NB4 (cell line): ENCODE measurements around the gene ZNF296.

Experiments
- MYC ChIP-seq: IDR thresholded peaks from 2 replicates; pipeline ENCODE4 v1.6.1; 2011; ENCODE audit warnings: low read depth, low read length
- POLR2A ChIP-seq: IDR thresholded peaks from 2 replicates; pipeline ENCODE4 v1.6.1; 2011; ENCODE audit warnings: mild to moderate bottlenecking; ENCODE audit not compliant: insufficient read length; ENCODE audit errors: extremely low read depth
- TF ChIP-seq, protein P1 (sequence below): IDR thresholded peaks from one replicate; pipeline ENCODE4 v1.5.1; 2012; ENCODE audit warnings: low read depth, low read length
- TF ChIP-seq, protein P2 (sequence below): IDR thresholded peaks from 2 replicates; pipeline ENCODE4 v1.6.1; 2011; ENCODE audit warnings: low read depth, low read length

DNA sequence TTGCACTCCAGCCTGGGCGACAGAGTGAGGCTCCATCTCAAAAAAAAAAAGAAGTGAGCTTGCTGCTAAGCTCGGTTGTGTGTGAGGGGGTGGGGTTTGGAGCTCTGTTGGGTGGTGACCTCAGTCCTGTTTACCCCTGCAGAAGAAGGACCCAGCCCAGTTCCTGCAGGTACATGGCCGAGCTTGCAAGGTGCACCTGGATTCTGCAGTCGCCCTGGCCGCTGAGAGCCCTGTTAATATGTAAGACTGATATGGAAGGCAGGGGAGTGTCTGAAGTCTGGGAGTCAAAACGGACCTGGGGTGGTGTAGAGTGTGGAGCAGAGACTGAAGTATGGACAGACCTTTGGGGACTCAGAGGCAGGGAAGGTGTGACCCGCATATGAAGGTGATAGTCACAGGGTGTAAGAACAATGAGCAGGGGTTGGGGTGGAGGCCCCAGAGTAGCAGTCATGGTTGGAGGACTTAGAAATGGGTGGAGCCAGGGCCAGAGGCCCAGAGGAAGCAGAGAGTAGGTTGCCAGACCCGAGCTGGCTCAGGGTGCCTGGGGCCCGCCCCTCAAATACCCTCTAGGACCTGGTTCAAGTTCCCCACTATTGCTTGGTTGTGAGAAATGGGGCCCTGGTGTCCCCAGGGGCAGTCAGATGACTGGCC lies 24.2 kb downstream of the ZNF296 start:
- TF ChIP-seq, protein P1, sequence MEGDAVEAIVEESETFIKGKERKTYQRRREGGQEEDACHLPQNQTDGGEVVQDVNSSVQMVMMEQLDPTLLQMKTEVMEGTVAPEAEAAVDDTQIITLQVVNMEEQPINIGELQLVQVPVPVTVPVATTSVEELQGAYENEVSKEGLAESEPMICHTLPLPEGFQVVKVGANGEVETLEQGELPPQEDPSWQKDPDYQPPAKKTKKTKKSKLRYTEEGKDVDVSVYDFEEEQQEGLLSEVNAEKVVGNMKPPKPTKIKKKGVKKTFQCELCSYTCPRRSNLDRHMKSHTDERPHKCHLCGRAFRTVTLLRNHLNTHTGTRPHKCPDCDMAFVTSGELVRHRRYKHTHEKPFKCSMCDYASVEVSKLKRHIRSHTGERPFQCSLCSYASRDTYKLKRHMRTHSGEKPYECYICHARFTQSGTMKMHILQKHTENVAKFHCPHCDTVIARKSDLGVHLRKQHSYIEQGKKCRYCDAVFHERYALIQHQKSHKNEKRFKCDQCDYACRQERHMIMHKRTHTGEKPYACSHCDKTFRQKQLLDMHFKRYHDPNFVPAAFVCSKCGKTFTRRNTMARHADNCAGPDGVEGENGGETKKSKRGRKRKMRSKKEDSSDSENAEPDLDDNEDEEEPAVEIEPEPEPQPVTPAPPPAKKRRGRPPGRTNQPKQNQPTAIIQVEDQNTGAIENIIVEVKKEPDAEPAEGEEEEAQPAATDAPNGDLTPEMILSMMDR, result no peak
- TF ChIP-seq POLR2A, result no peak
- no peak for TF ChIP-seq MYC
- TF ChIP-seq, protein P2, sequence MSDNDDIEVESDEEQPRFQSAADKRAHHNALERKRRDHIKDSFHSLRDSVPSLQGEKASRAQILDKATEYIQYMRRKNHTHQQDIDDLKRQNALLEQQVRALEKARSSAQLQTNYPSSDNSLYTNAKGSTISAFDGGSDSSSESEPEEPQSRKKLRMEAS, result no peak
